Adrenal gland (tissue), 5 donors: Measurements from ENCODE around the gene RPL27A.

Experiments used
- POLR2A ChIP-seq, 2 donors: fragments of 450-650 bp; IDR thresholded peaks; one replicate each; pipeline ENCODE4 v1.6.1; 2017; ENCODE audit warnings: antibody characterized with exemption in 2 of 2, mild to moderate bottlenecking in 2 of 2, moderate library complexity in 1 of 2
- TF ChIP-seq, protein P1 (sequence below), 6 experiments: fragments of 450-650 bp in 4 of 6; fragments of 200-600 bp in 2 of 6; sonication (generic) in 1 of 6; IDR thresholded peaks; 1 replicate in 5 of 6; 2 replicates in 1 of 6; pipeline versions ENCODE4 v1.5.1 to v1.8.0; 2016 to 2021; ENCODE audit warnings: antibody characterized with exemption in 6 of 6, mild to moderate bottlenecking in 2 of 6, moderate library complexity in 1 of 6
- donor health status: DM: no; HTN: no; CAD: no.

DNA sequence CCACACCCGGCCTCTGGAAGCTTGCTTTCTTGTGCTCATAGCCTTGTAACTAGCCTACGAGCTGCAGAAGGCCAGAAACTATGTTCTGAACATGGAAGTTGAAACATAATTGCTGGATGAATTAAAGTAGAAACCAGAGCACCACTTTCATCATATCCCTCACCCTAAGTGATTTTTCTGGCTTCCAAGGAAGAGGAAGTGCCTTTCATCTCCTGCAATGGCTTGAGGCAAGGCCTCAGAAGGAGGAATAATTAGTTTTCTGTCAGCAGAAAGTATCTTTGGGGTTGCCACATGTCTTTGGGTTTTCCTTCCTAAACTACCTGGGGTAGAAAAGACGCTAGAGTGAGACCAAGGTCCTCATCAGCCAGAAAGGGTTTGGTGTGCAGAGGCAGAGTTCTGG, 14.5 kb downstream of the RPL27A start:
- TF ChIP-seq, protein P1, sequence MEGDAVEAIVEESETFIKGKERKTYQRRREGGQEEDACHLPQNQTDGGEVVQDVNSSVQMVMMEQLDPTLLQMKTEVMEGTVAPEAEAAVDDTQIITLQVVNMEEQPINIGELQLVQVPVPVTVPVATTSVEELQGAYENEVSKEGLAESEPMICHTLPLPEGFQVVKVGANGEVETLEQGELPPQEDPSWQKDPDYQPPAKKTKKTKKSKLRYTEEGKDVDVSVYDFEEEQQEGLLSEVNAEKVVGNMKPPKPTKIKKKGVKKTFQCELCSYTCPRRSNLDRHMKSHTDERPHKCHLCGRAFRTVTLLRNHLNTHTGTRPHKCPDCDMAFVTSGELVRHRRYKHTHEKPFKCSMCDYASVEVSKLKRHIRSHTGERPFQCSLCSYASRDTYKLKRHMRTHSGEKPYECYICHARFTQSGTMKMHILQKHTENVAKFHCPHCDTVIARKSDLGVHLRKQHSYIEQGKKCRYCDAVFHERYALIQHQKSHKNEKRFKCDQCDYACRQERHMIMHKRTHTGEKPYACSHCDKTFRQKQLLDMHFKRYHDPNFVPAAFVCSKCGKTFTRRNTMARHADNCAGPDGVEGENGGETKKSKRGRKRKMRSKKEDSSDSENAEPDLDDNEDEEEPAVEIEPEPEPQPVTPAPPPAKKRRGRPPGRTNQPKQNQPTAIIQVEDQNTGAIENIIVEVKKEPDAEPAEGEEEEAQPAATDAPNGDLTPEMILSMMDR (IDR thresholded peaks at IDR 0.05), result no peak
- TF ChIP-seq POLR2A (IDR thresholded peaks at IDR 0.05), result no peak
